ENCODE results near the gene SPHK1. TPM values are rescaled to one million over a fixed set of nuclear protein-coding genes. Genes with fewer than 3 reads are reported as not detected.
A peak's percentile ranks its signal among the peaks of the same experiment; 100 is the strongest.

Gene SPHK1
- total and polyA plus RNA-seq, 5 donors = 3.5 to 13.6 (median 3.8) TPM

GRCh38 chr17:76411247-76411646, 26.8 kb downstream of the SPHK1 start:
- WGBS = 93% methylated on average over 5 of the region's 5 CpGs
- Histone ChIP-seq H3K27ac (ENCODE audit: low read length) (no peak overlapping the region), H3K4me1 (ENCODE audit: control insufficient read depth, insufficient read depth, low read length) (peaks cover 18% of the 10 kb centered on the region), H3K27me3 (ENCODE audit: control insufficient read depth, insufficient read depth) (no peaks in the 10 kb centered on the region), H3K4me3 (ENCODE audit: low read length) (no peak overlapping the region), H3K9me3 (ENCODE audit: control insufficient read depth, low read length) (no peaks in the 10 kb centered on the region)
- ATAC-seq (no peak), DNase-seq (peak in 1 of 3 donors; percentile 32)
- intact Hi-C loops (cut with DNase I) = no loop called here

DNA sequence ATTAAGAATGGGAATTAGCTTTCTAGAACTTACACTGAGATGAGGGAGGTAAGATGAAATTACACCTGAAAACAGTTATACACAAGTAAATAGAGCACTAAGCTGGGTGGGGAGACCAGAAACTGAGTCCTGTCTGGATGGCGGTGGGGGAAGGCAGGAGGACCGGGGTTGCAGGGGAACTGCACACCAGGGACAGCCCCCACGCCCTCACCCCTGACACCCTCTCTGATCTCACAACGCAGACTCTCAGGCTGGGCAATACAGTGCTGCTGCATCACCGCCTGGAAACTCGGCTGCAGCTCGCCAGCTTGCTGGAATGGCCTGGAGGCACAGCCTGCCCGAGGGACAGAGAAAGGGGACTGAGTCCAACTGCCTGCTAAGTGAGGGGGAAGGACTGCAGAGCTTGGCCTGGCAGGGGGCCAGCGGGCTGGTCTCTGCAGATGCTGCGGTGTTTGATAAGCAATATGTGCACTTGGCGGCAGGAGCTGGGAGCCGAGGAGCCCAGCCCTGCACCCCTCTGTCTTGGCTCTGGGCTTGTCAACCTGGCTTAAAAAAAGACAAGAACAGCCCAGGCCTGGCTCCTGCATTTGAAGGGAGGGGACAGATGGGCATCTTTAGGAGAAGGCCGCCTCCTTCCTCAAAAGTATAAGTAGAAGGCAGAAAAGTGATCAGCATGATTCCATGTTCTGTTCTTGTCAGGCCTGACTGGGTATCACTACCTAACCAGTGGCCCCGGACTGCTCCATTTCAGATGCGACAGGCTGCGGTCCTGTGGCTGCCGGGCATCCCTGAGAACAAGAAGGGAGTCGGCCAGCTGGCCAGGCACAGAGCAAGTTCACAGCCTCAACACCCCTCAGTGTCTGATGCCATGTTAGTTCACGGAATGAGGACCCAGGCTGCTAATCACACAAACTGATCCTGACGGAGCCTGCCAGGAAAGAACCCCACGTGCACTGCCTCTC, 30.2 kb downstream of the SPHK1 start:
- ATAC-seq (peak; percentile 83 to 86), DNase-seq (peak; percentile 85 to 96 (median 96))
- H3K27me3 ChIP-seq (ENCODE audit: control insufficient read depth, insufficient read depth) = no peaks in the 10 kb centered on the region
- peaks cover 22% of the 10 kb centered on the region for H3K4me1 ChIP-seq (ENCODE audit: control insufficient read depth, insufficient read depth, low read length)
- whole genome bisulfite sequencing = 31% methylated on average over 21 of the region's 21 CpGs
- H3K9me3 ChIP-seq (ENCODE audit: control insufficient read depth, low read length) = no peaks in the 10 kb centered on the region
- intact Hi-C loops (cut with DNase I) = no loop called here
- peak overlapping the region; percentile 34 for H3K27ac ChIP-seq (ENCODE audit: low read length)
- H3K4me3 ChIP-seq (ENCODE audit: low read length) = no peak overlapping the region

- intact Hi-C loops (cut with DNase I) = no loop called here
- 81% methylated on average over 15 of the region's 15 CpGs for WGBS
- H3K4me3 ChIP-seq (ENCODE audit: low read length) = no peak overlapping the region
- peaks cover 30% of the 10 kb centered on the region for H3K4me1 ChIP-seq (ENCODE audit: control insufficient read depth, insufficient read depth, low read length)
- no peaks in the 10 kb centered on the region for H3K9me3 ChIP-seq (ENCODE audit: control insufficient read depth, low read length)
- no peaks in the 10 kb centered on the region for H3K27me3 ChIP-seq (ENCODE audit: control insufficient read depth, insufficient read depth)
- ATAC-seq = no peak
- DNase-seq = no peak
- no peak overlapping the region for H3K27ac ChIP-seq (ENCODE audit: low read length)
These were observed 31.4 kb downstream of the SPHK1 start for GRCh38 chr17:76415786-76416185.

- no peak for ATAC-seq
- peaks cover 34% of the 10 kb centered on the region for H3K4me1 ChIP-seq (ENCODE audit: control insufficient read depth, insufficient read depth, low read length)
- 76% methylated on average over 6 of the region's 6 CpGs for WGBS
These were observed 32.0 kb downstream of the SPHK1 start for GRCh38 chr17:76416457-76416856.

DNA sequence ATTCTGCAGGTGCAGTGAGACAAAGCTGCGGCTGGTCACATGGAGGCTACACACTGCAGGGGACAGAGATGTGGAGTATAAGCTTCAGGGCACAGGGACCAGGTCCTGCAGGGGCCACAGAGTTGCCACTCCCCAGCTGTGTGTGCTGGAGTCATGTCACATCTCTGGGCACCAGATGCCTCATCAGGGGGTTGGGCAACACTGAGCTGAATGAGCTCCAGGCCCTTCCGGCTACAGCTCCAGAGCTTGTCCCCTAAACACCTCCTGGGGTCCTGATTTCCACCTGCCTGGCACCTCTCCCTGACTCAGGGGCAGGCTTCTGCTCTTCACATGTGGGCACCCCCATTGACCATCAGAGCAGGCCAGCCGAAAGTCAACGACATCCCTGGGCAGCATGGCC, 32.5 kb downstream of the SPHK1 start:
- H3K9me3 ChIP-seq (ENCODE audit: control insufficient read depth, low read length) = no peaks in the 10 kb centered on the region
- no peak overlapping the region for H3K4me3 ChIP-seq (ENCODE audit: low read length)
- intact Hi-C loops (cut with DNase I) = no loop called here
- no peaks in the 10 kb centered on the region for H3K27me3 ChIP-seq (ENCODE audit: control insufficient read depth, insufficient read depth)
- no peak overlapping the region for H3K27ac ChIP-seq (ENCODE audit: low read length)
- ATAC-seq (no peak), DNase-seq (no peak)
- peaks cover 38% of the 10 kb centered on the region for H3K4me1 ChIP-seq (ENCODE audit: control insufficient read depth, insufficient read depth, low read length)
- WGBS = 90% methylated on average over 4 of the region's 4 CpGs

More at GRCh38 chr17:76416457-76416856, 32.0 kb downstream of the SPHK1 start:
- Histone ChIP-seq H3K9me3 (ENCODE audit: control insufficient read depth, low read length) (no peaks in the 10 kb centered on the region), H3K27ac (ENCODE audit: low read length) (no peak overlapping the region), H3K27me3 (ENCODE audit: control insufficient read depth, insufficient read depth) (no peaks in the 10 kb centered on the region), H3K4me3 (ENCODE audit: low read length) (no peak overlapping the region)
- intact Hi-C loops (cut with DNase I) = no loop called here
- no peak for DNase-seq

GRCh38 chr17:76417499-76418143, 33.2 kb downstream of the SPHK1 start:
- Histone ChIP-seq H3K4me1 (ENCODE audit: control insufficient read depth, insufficient read depth, low read length) (peaks cover 44% of the 10 kb centered on the region), H3K27me3 (ENCODE audit: control insufficient read depth, insufficient read depth) (no peaks in the 10 kb centered on the region), H3K4me3 (ENCODE audit: low read length) (no peak overlapping the region), H3K9me3 (ENCODE audit: control insufficient read depth, low read length) (no peaks in the 10 kb centered on the region), H3K27ac (ENCODE audit: low read length) (no peak overlapping the region)
- WGBS = 56% methylated on average over 11 of the region's 11 CpGs
- DNase-seq = no peak
- intact Hi-C loops (cut with DNase I) = no loop called here
- no peak for ATAC-seq

DNA sequence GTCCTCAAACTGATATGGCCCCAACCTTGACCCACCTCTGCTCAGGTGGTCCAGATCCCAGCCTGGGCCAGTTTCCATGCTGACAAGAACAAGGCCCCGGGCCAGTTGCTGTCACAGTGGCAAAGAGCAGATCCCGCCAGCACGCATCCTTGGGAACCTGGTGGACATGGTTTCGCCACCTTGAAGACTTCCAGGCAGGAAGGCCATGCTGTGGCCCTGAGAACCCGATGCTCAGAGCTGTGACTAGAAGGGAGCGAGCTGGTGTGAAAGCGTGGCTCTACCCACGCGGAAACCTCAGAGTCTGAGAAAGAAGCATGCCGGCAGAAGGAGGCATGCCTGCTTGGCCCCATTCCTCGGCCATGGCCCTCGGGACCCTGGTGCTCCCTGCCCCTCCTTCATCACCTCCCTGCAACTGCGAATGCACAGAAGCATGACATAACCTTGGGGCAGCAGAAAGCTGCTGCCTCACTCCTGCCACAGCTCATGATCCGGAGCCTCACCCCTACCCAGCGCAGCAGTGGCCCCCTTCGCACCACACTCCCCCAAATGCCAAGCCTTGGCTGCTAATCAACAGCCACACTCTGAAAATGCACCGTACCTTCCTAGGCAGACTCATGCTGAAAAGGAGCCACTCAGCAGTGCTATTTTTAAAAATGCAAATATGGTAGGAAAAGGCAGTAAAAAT, 35.3 kb downstream of the SPHK1 start:
- Histone ChIP-seq H3K27me3 (ENCODE audit: control insufficient read depth, insufficient read depth) (no peaks in the 10 kb centered on the region), H3K4me1 (ENCODE audit: control insufficient read depth, insufficient read depth, low read length) (peaks cover 37% of the 10 kb centered on the region), H3K9me3 (ENCODE audit: control insufficient read depth, low read length) (no peaks in the 10 kb centered on the region), H3K4me3 (ENCODE audit: low read length) (no peak overlapping the region), H3K27ac (ENCODE audit: low read length) (peak overlapping the region; percentile 31)
- intact Hi-C loops (cut with DNase I) = no loop called here
- 64% methylated on average over 17 of the region's 17 CpGs for WGBS
- DNase-seq = no peak
- ATAC-seq = peak in 1 of 2 donors; percentile 27

- peaks cover 30% of the 10 kb centered on the region for H3K4me1 ChIP-seq (ENCODE audit: control insufficient read depth, insufficient read depth, low read length)
- no peaks in the 10 kb centered on the region for H3K27me3 ChIP-seq (ENCODE audit: control insufficient read depth, insufficient read depth)
- ATAC-seq = no peak
- H3K4me3 ChIP-seq (ENCODE audit: low read length) = no peak overlapping the region
- WGBS = 54% methylated on average over 10 of the region's 10 CpGs
- intact Hi-C loops (cut with DNase I) = no loop called here
- H3K27ac ChIP-seq (ENCODE audit: low read length) = peak overlapping the region; percentile 80
- no peaks in the 10 kb centered on the region for H3K9me3 ChIP-seq (ENCODE audit: control insufficient read depth, low read length)
- no peak for DNase-seq
These were observed 36.1 kb downstream of the SPHK1 start for GRCh38 chr17:76420356-76421043.

GRCh38 chr17:76421044-76421407, 36.6 kb downstream of the SPHK1 start:
- 18% methylated on average over 7 of the region's 7 CpGs for WGBS
- peak overlapping the region; percentile 80 for H3K27ac ChIP-seq (ENCODE audit: low read length)
- peak; percentile 84 to 88 for ATAC-seq
- no peaks in the 10 kb centered on the region for H3K9me3 ChIP-seq (ENCODE audit: control insufficient read depth, low read length)
- intact Hi-C loops (cut with DNase I) = no loop called here
- peaks cover 30% of the 10 kb centered on the region for H3K4me1 ChIP-seq (ENCODE audit: control insufficient read depth, insufficient read depth, low read length)
- H3K27me3 ChIP-seq (ENCODE audit: control insufficient read depth, insufficient read depth) = no peaks in the 10 kb centered on the region
- DNase-seq = peak in 2 of 3 donors; percentile 39 to 75
- no peak overlapping the region for H3K4me3 ChIP-seq (ENCODE audit: low read length)

DNA sequence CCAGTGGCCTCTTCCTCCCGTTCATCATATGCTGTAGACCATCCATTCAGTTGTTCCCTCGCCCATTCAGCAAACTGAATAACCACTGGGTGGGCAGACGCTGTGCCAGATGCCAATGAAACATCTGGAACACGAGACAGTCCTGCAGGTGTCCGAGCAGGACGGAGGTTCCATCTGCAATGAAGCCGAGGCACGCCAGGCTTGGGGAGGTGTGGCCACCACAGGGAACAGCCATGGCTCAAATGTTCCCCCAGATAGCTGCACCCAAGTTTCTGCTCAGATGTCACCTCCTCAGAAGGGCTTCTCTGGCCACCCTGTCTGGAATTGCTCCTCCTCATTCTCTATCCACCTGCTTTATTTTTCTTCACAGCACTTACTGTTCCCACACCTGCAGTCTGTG, 38.0 kb downstream of the SPHK1 start:
- ATAC-seq (no peak), DNase-seq (no peak)
- H3K27me3 ChIP-seq (ENCODE audit: control insufficient read depth, insufficient read depth) = no peaks in the 10 kb centered on the region
- no peak overlapping the region for H3K4me3 ChIP-seq (ENCODE audit: low read length)
- H3K27ac ChIP-seq (ENCODE audit: low read length) = no peak overlapping the region
- intact Hi-C loops (cut with DNase I) = no loop called here
- WGBS = 97% methylated on average over 8 of the region's 8 CpGs
- no peaks in the 10 kb centered on the region for H3K9me3 ChIP-seq (ENCODE audit: control insufficient read depth, low read length)
- peaks cover 32% of the 10 kb centered on the region for H3K4me1 ChIP-seq (ENCODE audit: control insufficient read depth, insufficient read depth, low read length)
